Measurements from ENCODE around the gene ARHGAP32.

Gene ARHGAP32

GRCh38 chr11:128988242-128988970, 203.7 kb downstream of the ARHGAP32 start:
- DNase-seq: no peak
- Histone ChIP-seq H3K9me3 (no peaks in the 10 kb centered on the region), H3K4me1 (no peaks in the 10 kb centered on the region), H3K4me3 (ENCODE audit: low read depth, low read length) (no peak overlapping the region), H3K36me3 (no peaks in the 10 kb centered on the region), H3K27me3 (no peaks in the 10 kb centered on the region)
- TF ChIP-seq CTCF (IDR thresholded peaks at IDR 0.05; ENCODE audit: low read depth, low read length): no peak

GRCh38 chr11:128985880-128986279, 206.2 kb downstream of the ARHGAP32 start:
- no peak for DNase-seq
- H3K36me3 ChIP-seq: no peaks in the 10 kb centered on the region
- TF ChIP-seq CTCF (IDR thresholded peaks at IDR 0.05; ENCODE audit: low read depth, low read length): no peak

DNA sequence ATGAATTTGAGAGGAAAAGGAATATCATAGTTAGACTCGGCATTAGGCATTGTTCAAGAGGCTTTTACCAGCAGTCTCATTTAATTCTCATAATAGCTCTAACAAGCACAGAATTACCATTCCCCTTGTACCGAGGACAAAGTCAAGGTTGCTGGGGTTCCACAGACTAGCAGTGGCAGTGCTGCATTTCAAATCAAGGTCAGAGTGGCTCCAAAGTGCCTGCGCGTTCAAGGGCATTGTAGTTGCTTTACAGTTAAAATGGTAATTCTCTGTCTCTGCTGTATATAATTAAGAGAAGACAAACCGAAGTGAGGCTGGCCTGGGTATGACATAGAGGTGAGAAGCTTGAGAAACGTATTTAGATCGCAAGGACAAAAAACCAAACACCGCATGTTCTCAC, 209.1 kb downstream of the ARHGAP32 start:
- no peaks in the 10 kb centered on the region for H3K9me3 ChIP-seq
- no peak overlapping the region for H3K4me3 ChIP-seq (ENCODE audit: low read depth, low read length)
- no peaks in the 10 kb centered on the region for H3K4me1 ChIP-seq
- no peak for TF ChIP-seq CTCF (IDR thresholded peaks at IDR 0.05; ENCODE audit: low read depth, low read length)
- no peaks in the 10 kb centered on the region for H3K36me3 ChIP-seq
- no peaks in the 10 kb centered on the region for H3K27me3 ChIP-seq
- no peak for DNase-seq

More at GRCh38 chr11:128985880-128986279, 206.2 kb downstream of the ARHGAP32 start:
- H3K4me3 ChIP-seq (ENCODE audit: low read depth, low read length): no peak overlapping the region
- H3K27me3 ChIP-seq: no peaks in the 10 kb centered on the region
- H3K4me1 ChIP-seq: no peaks in the 10 kb centered on the region
- H3K9me3 ChIP-seq: no peaks in the 10 kb centered on the region

- Histone ChIP-seq H3K27me3 (no peaks in the 10 kb centered on the region), H3K36me3 (no peaks in the 10 kb centered on the region), H3K4me3 (ENCODE audit: low read depth, low read length) (no peak overlapping the region), H3K4me1 (no peaks in the 10 kb centered on the region), H3K9me3 (no peaks in the 10 kb centered on the region)
- TF ChIP-seq CTCF (IDR thresholded peaks at IDR 0.05; ENCODE audit: low read depth, low read length): no peak
- DNase-seq: no peak
Measured at GRCh38 chr11:128981254-128981653, 210.9 kb downstream of the ARHGAP32 start.

DNA sequence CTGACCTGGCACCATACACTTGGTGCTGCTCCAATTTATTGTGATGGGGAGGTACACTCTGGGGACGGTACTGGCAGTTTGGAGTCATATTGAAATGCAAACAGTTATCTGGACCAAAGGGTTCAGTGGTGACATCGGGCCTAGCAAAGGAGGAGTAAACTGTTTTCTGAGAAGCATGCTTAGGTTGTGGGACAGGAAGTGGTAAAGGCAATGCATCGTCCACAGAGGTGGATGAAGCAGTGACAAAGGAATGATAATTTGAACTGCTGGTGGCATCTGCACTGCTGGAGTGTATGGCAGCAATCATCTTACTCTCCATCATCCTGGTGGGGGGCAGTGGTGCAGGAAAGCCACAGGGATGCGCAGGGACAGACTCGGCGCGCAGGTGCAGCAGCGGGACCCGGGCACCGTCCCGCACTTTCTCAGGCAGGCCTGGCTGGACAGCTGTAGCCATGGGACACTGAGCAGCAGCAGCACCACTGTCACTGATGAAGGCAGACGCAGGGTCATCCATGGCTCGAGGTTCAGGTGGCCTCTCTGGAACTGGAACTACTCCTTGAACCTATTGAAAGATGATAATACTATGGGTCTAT, 221.4 kb downstream of the ARHGAP32 start:
- Histone ChIP-seq H3K27me3 (no peaks in the 10 kb centered on the region; the same call in 1 of the 2 replicates), H3K4me3 (ENCODE audit: low read depth, low read length) (no peak overlapping the region), H3K36me3 (no peaks in the 10 kb centered on the region), H3K9me3 (no peaks in the 10 kb centered on the region), H3K4me1 (no peaks in the 10 kb centered on the region)
- TF ChIP-seq CTCF (IDR thresholded peaks at IDR 0.05; ENCODE audit: low read depth, low read length): no peak
- no peak for DNase-seq

GRCh38 chr11:128968916-128969315, 223.2 kb downstream of the ARHGAP32 start:
- no peaks in the 10 kb centered on the region; the same call in 1 of the 2 replicates for H3K27me3 ChIP-seq
- no peaks in the 10 kb centered on the region for H3K4me1 ChIP-seq
- H3K4me3 ChIP-seq (ENCODE audit: low read depth, low read length): no peak overlapping the region
- H3K9me3 ChIP-seq: no peaks in the 10 kb centered on the region
- H3K36me3 ChIP-seq: no peaks in the 10 kb centered on the region
- DNase-seq: no peak
- TF ChIP-seq CTCF (IDR thresholded peaks at IDR 0.05; ENCODE audit: low read depth, low read length): no peak

Measured in BE2C (cell line).